ENCODE data around the gene C1QTNF6.
"Not testable (repeated sequence)": the region's sequence is repeated elsewhere in the genome, so short reads cannot be mapped to it uniquely, and the experiment has no call there.

C1QTNF6 gene

DNA sequence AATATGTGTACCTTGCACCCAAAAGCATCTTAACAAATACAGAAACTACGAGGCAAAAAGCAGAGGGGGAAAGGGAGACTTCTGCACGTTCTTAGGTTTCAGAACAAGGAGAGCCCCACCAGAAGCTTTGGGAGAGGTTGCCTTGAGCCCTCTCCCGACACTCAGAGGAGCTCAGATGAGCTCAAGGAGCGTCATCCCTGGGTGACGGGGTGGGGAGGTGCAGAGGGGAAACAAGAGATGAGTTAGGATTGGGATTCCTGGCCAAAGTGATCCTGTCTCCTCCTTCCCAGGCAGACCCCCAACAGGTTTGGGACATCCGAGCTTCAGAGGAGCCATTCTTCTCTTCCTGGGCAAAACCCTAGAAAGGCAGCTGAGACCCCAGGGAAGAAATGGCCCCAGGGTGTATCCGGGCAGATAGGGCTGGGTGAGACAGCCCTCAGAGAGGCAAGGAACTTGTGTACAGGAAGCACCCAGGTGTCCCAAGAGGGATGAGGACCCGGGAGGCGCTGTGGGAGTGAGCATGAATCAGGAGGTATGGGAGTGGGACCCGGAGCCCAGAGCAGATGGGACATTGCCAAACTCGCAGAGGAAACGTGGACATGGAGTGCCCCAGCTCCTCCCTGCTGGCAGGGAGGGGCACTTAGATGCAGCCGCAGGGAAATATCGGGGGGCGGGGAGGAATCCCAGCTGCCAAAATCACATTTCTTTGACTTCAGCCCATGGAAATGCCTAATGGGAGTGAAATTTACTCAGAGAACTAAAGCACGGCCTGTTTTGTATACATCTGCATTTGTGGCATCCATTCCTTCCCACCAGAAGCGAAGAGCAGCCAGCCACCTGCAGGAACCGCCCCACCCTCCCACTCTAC is 12.4 kb downstream of the C1QTNF6 start:
- no peak for DNase-seq

DNA sequence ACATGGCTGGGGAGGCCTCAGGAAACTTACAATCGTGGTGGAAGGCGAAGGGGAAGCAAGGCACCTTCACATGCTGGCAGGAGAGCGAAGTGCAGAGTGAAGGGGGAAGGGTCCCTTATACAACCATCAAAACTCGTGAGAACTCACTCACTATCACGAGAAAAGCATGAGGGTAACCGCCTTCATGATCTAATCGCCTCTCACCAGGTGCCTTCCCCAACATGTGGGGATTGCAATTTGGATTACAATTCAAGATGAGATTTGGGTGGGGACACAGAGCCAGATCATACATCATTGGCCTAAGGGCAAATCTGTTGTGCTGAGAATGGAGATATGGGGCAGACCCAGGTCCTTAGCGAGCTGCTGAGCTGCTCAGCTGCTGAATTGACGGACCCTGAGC is 13.1 kb downstream of the C1QTNF6 start:
- DNase-seq = no peak

DNA sequence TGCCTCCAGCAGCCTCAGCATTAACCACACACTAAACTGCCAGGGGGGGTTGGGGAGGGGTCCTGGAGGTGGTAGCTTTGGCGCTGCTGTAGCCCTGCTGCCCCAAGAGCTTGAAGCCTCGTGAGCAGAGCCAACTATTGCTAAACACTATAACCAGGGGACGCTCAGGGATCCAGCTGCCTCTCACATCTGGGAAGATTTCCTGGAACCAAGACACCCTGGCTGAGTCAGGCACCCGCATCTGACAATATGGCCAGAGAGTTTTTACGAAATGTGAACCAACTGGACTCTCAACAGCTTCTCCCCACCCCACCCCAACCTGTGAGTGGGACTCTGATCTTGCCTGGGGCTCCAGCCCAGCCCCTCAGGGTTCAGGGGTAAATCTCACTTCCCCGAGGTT is 14.3 kb downstream of the C1QTNF6 start:
- no peak for DNase-seq

DNA sequence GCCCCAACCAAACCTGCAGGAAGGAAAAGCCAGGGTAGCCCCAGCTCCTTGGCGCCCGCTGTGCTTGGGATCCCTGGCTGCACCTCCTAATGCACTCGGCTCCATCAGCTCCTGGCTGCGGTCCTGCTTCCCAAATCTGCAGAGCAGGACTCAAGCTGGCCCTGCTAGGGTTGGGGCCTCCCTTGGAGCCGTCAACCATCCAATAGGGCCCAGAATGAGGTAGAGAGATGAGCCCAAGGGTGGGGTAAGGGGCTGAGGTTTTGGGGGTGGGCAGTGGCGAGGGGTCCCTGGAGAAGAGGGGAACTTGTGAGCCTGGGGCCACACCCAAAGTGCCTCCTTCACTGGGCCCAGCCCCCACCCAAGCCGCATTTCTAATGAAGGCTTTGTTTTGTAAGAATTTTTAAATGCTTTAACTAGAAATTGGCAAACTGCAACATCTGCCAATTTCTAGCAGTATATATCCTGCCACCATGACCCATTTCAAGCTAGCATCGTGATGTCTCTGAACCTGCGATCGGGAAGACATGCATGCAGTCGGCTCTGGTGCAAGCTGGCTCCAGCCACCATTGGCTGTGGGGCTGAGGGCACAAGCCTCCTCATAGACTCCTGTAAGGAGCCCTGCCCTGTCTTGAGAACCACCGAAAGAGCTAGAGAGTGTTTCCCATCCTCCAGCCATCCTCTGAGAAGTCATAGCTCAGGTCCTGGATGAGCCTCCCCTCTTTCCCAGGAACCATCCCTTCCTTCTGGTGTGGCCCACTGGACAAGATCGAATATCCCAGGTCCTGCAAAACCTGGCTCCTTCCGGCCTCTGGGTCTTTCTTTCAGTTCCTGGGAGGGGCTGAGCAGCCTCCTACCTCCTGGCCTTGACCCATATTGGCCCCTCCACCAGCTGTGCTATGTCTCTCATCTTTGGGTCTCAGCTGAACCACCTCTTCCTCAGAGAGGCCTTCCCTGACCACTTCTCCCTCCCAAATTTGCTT is 15.5 kb downstream of the C1QTNF6 start:
- DNase-seq = no peak

DNA sequence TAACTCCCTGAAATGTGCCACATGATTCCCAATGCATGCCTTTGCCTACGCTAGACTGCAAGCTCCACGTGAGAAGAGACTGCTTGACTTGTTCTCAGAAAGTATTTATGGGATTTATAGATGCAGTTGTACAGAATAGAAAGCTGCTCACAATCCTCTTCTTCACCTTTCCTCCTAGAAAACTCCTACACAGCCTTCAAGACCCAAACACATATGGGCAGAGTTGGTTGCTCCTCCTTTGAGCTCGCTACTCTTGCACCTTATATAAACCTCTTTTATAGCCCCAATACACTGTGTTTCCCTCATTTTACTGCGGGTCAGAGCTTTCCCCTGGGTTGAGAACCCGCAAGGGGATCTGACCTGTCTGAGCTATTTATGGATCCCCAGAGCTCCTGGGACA is 16.4 kb downstream of the C1QTNF6 start:
- no peak for DNase-seq

DNA sequence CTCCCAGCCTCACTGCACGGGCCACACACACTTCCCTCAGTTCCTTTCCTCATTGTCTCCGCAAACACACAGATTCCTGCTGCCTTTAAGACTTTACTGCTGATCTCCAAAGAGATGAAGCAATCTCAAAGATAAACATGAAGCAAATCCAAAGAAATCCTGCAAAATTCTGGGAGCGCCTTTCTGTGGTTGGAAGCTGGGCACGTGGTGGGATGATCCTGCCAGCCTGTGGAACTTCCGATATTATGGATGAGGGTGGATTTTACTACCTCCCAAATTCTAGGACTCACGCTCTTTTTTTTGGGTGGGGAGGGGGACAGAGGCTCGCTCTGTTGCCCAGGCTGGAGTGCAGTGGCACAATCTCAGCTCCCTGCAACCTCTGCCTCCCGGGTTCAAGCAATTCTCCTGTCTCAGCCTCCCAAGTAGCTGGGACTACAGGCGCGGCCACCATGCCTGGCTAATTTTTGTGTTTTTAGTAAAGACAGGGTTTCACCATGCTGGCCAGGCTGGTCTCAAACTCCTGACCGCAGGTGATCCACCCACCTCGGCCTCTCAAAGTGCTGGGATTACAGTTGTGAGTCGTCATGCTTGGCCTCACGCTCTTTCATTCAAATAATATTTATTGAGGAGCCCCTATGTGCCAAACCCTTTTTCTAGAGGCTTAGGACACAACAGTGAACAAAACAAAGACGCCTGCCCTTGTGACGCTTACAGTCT is 17.2 kb downstream of the C1QTNF6 start:
- DNase-seq = not testable (repeated sequence)

DNA sequence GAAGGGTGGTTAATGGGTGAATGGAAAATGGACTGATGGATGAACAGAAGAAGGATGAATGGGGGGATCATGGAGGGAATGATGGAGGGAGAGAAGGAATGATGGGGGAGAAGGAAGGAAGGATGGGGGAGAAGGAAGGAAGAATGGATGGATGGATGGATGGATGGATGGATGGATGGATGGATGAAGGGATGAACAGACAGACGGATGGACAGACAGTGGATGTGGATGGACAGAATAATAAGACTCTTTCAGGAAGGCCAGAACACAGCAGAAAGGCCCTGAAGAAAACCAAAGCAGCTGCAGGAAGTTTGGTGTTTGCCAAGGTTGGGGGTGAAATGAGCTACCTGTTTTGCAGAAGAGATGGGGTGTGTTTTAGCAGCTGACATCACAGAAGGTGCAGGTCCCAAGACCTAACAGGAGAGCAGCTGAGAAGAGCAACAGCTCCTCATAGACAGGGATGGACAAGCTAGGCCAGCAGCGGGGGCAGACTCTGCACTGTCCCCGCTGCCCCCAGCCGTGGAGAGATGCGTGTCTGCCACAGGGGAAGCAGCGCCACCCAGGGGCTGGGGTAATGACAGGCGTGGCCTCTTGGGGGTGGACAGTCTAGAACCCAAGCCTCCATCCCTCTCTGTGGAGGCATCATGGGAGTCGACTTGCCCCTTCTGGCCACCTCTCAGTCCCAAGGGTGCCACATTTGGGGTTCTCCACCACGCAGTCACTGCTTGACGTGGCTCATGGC is 17.9 kb downstream of the C1QTNF6 start:
- no peak for DNase-seq

DNA sequence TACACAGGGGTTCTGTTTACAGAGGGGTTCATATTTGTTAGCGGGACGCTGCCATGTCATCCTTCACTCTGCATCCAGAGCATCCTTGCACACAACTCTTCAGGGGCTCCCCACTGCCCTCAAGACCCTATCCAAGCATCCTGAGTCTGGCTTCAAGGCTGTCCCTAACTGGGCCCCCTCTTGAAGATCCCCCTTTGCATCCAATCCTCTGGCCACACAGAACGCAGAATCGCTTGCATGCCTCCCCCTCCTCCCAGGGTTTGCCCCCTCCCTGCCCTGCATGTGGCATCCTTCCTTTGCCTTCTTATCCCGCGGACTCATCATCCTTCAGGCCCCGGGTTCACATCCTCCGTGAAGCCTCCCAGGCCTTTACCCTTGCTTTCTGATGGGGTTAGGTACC is 18.6 kb downstream of the C1QTNF6 start:
- no peak for DNase-seq

DNA sequence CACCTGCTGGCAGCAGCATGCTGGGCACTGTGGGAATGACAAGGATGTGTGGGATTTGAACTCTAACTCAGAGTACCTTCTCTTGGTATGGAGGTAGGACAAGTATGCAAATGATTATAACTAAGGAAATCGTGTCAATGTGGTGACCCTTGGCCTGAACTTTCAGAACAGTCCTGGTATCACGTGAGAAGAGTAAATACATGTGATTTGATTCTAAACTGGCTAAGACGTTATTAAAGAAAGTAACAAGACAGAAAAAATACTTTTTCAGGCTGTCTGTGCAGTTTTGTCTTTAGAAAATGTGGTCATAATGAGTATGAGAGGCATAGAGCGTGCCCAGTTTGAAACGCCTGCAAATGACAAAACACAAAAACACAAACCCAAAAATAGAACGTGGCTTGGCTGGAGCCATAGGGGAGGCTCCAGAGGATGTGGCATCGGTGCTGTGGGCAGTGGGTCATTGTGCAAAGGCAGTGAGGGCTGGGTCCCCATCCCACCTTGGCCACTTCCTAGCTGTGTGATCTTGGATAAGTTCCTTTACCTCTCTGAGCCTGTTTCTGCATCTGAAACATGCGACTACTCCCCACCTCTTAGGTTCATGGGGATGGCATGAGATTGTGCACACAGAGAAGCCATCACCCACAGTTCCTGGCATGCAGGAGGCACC is 19.9 kb downstream of the C1QTNF6 start:
- no peak for DNase-seq

DNA sequence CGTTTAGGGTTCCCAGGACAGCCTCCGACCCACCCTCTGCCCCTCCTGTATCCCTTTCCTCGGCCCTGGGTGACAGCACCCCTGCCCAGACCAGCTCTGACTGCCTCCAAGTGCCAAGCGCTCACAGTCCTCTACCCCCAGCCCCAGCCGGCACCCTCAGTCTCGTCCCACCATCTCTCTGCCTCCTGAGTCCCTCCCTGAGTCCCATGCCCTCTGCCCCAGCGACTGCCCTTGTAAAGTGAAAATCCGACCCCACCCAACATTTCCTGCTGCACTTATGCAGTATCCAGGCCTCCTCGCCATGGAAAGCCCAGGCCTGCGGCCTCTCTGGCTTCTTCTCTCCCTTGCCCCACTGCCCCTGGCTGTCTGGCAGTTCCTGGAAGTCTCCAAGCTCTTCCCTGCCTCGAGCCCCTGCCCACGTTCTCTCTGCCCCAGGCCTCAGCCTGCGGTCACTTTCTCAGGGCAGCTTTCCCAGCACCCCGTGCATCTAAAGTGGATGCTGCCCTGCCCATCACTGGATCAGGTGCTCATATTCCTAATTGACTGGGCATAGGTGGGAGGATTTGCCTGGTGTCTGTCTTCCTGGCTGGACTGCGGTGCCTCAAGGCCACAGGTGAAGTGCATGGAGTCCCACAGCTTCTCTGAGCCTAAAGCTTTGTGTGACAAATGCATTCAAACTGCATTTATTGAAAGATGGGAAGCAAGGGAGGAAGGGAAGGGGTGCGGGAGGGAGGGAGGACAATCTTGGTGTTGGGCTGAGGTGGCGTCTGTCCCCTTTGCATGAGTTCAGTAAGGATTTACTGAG is 20.7 kb downstream of the C1QTNF6 start:
- no peak for DNase-seq

DNA sequence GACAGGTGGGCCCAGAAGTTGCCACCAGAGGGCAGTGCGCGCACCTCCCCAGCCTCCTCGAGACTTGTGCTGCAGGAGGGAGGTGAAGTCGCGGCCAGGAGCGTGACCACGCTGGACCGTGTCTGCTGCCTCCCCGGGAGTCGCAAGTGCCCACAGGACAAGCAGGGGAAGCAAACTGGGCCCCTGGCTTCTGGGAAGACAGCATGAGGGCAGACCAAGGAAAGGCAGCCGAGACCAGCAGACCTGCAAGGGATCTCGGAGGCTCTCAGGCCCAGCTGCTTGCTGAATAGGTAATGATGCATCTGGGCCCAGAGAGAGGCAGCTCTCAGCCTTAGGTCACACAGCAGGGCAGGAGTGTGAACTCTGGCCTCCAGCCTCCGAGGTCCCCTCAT is 21.4 kb downstream of the C1QTNF6 start:
- DNase-seq = peak; percentile 97

DNA sequence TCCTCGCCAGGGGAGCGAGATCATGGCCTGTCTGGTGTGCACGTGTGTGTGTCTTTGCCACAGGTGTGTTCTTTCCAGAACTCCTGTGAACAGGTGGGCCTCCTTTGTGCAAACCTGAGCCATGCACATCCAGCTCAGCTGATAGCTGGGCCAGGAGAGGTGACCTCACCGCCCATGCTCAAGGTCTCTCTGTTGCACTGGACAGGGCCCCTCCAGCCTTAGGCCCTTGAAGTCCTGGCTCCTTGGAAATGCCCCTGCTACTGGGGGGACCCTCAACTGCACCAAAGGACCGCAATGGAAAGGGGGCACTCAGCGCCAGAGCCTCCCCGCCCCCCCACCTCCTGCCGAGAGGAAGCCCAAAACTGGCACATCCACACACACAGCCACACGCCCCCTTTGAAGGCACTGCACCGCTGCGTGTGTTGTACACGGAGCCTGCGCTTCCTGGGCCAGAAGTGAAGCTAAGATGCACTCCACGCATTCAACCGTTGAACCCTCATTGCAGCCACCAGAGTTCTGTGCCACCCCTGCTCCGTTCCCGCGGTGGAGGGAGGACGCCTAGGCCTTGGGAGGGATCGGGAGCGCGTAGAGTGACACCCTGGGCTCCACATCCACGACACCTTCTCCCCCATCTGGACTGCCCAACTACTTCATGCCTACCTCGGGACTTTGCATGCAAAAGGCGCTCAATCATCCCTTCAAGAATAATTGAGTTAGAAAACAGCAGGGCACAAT is 21.9 kb downstream of the C1QTNF6 start:
- no peak for DNase-seq

DNA sequence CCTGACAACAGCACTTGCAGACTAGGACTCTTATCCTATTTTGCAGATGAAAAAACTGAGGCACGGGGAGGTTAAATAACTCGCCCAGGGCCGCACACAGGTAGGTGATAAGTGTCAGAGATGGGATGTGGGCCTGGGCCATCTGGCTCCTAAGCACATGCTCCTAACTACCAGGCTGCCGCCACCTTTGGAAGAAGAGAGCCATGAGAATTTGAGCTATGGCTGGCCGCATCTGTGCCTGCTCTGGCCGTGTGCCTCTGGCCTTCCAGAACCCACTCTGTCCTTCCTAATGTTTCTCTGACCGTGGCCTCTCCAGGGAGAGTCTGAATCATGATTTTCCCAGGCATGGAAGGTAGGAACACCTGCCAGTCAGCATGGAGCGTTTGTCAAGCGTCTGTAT is 23.0 kb downstream of the C1QTNF6 start:
- DNase-seq = no peak

DNA sequence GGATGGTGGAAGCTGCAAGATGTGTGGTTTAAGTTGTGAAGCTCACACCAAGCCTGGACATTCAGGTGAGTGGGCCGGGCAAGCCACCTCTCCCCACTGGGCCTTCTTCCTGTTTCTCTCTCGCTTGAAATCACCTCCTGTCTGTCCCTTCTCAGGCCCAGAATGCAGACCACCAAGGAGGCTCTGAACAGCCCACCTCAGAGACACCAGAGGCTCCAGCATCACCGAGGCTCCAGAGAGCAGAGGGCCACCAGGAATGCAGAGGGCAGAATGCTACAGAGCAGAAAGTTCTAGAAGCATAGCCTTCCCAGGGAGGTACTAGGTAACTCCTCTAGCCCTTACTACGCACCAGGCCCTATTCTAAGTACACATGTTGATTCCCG is 23.6 kb downstream of the C1QTNF6 start:
- no peak for DNase-seq

DNA sequence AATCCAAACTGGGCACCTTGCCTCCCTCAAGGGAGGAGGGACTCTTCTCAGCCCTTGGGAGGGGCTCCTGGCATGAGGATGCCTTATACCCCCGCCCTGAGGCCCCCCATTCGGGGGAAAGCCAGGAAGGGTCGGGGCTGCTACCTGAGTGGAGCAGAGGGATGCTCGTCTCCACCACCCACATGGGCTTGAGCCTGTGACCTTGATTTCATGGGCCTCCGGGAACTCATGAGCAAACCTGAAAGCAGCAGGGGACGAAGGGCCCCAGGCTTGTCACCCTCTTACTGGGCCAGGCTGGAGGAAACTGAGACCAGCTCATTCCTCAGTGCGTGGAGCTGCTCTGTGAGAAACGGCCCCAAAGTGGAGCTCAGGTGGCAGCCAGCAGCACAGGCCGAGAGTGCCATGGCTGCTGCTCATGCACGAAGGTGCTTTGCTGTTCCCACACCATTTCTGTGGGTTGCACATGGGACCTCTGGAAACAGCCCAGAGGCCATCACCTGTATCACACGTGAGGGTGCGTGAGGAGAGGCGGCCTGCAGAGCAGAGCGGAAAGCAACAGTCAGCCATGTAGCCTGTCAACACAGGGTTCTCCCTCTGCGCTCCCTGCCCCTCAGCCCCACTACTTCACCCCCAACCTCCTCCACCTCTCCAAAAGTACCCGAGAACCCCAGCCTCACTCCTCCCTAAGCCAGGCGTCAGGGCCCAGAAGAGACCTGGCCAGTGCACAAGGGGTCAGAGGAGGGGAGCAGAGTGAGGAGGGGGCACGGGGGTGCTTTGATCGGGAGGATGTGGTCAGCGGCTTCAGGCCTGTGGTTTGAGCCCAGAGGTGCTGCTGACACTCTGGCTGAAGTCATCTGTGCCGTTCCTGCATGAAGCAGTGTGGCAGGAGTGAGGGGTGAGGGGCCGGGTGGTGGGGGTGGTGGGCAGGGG is 24.2 kb downstream of the C1QTNF6 start:
- peak; percentile 88 for DNase-seq

DNA sequence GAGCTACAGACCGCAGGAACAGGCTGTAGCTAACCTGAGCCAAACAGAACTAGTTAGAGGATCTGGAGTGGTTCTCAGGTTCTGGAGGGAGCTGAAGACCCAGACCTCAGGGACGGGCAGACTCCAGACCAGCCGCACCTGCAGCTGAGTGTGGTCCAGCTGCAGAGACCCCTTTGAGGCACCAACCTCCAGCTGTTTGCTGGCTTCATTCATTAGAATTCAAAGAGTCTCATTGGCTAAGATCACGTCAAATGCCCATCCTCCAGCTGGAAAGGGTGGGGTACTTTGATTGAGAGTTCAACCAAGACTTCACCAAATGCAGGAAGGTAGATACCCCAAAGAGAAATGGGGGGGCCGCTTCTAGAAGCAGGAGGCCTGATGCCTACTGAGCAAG is 25.0 kb downstream of the C1QTNF6 start:
- no peak for DNase-seq

DNA sequence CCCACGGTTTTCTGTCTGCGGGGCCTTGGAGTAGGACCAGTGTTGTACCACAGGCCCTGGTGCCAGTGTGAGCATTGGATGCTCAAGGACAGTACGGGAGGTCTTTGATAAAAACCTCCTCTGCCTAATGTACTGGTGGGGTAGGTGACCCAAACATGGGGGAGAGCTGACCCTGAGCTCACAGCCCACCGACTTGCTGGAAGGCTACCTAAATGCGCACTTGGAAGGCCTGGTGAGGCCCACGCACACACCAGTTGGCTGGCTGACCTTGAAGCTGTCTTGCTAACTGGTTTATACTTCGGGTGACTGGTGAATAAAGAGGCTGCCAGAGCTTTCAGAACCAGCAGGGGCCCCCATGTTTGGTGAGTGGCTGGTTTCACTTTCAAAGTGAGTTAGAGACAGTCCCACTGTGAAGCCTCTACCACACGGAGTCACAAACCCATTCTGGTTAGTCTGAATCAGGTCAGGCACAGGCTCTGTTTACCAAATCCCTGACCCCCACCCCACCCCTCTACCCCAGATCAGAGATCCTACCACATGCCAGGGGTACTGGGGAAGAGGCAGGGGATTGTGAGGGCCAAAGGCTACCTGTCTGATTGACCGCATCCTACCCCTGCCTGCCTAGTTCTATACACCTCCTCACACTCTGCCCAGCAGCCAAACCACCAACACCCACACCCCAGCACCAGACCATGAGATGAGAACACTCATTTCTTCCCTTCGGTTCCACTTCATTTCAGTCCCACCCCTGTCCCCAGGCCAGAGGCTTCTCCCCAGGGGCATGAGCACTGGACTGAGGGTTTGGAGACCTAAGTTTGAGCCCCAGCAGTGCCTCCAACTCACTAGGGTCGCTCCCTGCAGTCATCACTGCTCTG is 25.6 kb downstream of the C1QTNF6 start:
- DNase-seq = peak; percentile 93

DNA sequence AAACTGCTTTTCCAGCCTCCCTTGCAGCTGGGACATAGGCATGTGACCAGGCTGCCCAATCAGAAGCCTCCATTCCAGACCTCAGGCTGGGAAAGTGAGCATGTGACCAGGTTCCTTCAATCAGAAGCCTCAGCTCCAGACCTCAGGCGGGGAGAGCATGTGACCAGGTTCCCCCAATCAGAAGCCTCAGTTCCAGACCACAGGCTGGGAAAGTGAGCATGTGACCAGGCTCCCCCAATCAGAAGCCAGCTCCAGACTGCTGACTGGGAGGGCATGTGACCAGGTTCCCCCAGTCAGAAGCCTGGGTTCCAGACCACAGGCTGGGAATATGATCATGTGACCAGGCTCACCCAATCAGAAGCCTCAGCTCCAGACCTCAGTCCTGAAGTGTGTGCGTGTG is 26.6 kb downstream of the C1QTNF6 start:
- no peak for DNase-seq

All from activated CD8-positive, alpha-beta memory T cell treated with anti-CD3 and anti-CD28 coated beads for 24 hours (primary cell).